Left renal cortex interstitium (tissue), 4 donors: ENCODE results near the gene SOX12. TPM values are rescaled to one million over a fixed set of nuclear protein-coding genes. Genes with fewer than 3 reads are reported as not detected.
"Not testable (repeated sequence)": the region's sequence is repeated elsewhere in the genome, so short reads cannot be mapped to it uniquely, and the experiment has no call there.

Experiments used
- DNase-seq, 4 donors: peaks; one replicate each; pipeline ENCODE4 v3.0.0-alpha.2; 2013; ENCODE audit warnings: low read depth in 4 of 4, low spot score in 2 of 4, missing footprints in 1 of 4
- polyA plus RNA-seq, 4 donors: library from polyadenylated mRNA; unstranded; fragments of 120-200 nt; gene quantifications; one replicate each; pipeline ENCODE4 v1.2.1, GENCODE V29; 2013; ENCODE audit not compliant: insufficient read length in 4 of 4

Gene SOX12
- polyA plus RNA-seq, 4 donors, result 25.1 to 45.5 (median 36.8) TPM

GRCh38 chr20:376750-377149 lies 51.4 kb downstream of the SOX12 start:
- DNase-seq, result no peak

- DNase-seq, result not testable (repeated sequence)
These were observed 52.2 kb downstream of the SOX12 start for GRCh38 chr20:377578-377977.

- DNase-seq, result no peak
These were observed 53.6 kb downstream of the SOX12 start for GRCh38 chr20:378961-379336.

Other genes with a start within 250 kb of the SOX12 start
- not detected for gene DEFB125, start 237.9 kb upstream of the SOX12 start, polyA plus RNA-seq
- not detected for gene DEFB126, start 183.0 kb upstream of the SOX12 start, polyA plus RNA-seq
- not detected for gene DEFB127, start 168.1 kb upstream of the SOX12 start, polyA plus RNA-seq
- not detected for gene DEFB128, start 135.8 kb upstream of the SOX12 start, polyA plus RNA-seq
- not detected for gene DEFB129, start 98.3 kb upstream of the SOX12 start, polyA plus RNA-seq
- gene DEFB132, start 67.8 kb upstream of the SOX12 start, polyA plus RNA-seq, result under 1 TPM in 1 of 4 donors, not detected in 3; 0.10 TPM
- 10 to 100 TPM; 32.0 to 43.0 (median 37.6) TPM for gene C20orf96, start 34.8 kb upstream of the SOX12 start, polyA plus RNA-seq
- gene ZCCHC3, start 28.0 kb upstream of the SOX12 start, polyA plus RNA-seq, result 10 to 100 TPM; 41.0 to 59.0 (median 48.3) TPM
- gene NRSN2, start 21.6 kb downstream of the SOX12 start, polyA plus RNA-seq, result 10 to 100 TPM; 45.3 to 56.4 (median 49.5) TPM
- gene TRIB3, start 55.2 kb downstream of the SOX12 start, polyA plus RNA-seq, result 1 to 10 TPM; 3.8 to 5.4 (median 4.1) TPM
- 100 to 1,000 TPM in 2 of 4 donors, 10 to 100 TPM in 2; 66.5 to 111 (median 91.9) TPM for gene RBCK1, start 82.7 kb downstream of the SOX12 start, polyA plus RNA-seq
- 10 to 100 TPM; 29.0 to 38.3 (median 32.9) TPM for gene TBC1D20, start 137.0 kb downstream of the SOX12 start, polyA plus RNA-seq
- 100 to 1,000 TPM; 127 to 158 (median 142) TPM for gene CSNK2A1, start 218.2 kb downstream of the SOX12 start, polyA plus RNA-seq